Heart left ventricle (tissue), 13 donors: ENCODE data around the gene DOCK2.

Source experiments
- CTCF ChIP-seq, 12 donors: fragments of 200-600 bp; sonication (generic) in 4 of 12; IDR thresholded peaks; one replicate each; pipeline versions ENCODE4 v1.5.0 to v1.8.0; 2018 to 2022; ENCODE audit warnings: antibody characterized with exemption in 12 of 12, mild to moderate bottlenecking in 5 of 12
- POLR2A ChIP-seq, 2 donors: fragments of 450-650 bp; IDR thresholded peaks; one replicate each; pipeline ENCODE4 v1.6.1; 2017; ENCODE audit warnings: antibody characterized with exemption in 2 of 2, mild to moderate bottlenecking in 2 of 2, moderate library complexity in 2 of 2
- donor health status: ischemic (EF 13 %, LVEDD 7.1; RV severe dilation, severe dysfunction).
- donor health status: DM: no; HTN: yes; CAD: no.
- donor health status: DM: no; HTN: no; CAD: no.
- donor health status: ischemic (EF 25% LVEDD 6.9; RV normal size, moderate dysfunction).
- donor health status: ischemic (EF 25% LVEDD 5.7; RV mildly dilated, moderate dysfunction).
- donor health status: ischemic (EF 35%, LVEDD 5.7; RV mildly dilated, moderate dysfunction).
- donor health status: nonischemic (EF 11% LVEDD 7.7; RV severe dilation, severe dysfunction).
- donor health status: DM: yes; HTN: yes; CAD: no.
- donor health status: PGD.
- donor health status: ischemic (EF 29% LVEDD 5.4; RV normal size, mild dysfunction).
- donor health status: nonischemic (EF 23%, LVEDD 6.1; RV moderate dilation, normal function).

- TF ChIP-seq POLR2A (IDR thresholded peaks at IDR 0.05) (no peak), CTCF (IDR thresholded peaks at IDR 0.05) (no peak)
These were observed 18.3 kb downstream of the DOCK2 start for GRCh38 chr5:169655353-169655752.
